IPS DF 19.7 (cell line): ENCODE measurements around the gene WBP1L.
"Not testable (repeated sequence)": the region's sequence is repeated elsewhere in the genome, so short reads cannot be mapped to it uniquely, and the experiment has no call there.

Experiments
- DNase-seq: peaks from one replicate; pipeline ENCODE4 v3.0.0-alpha.2; 2013; ENCODE audit warnings: low read depth, low spot score

Gene WBP1L

GRCh38 chr10:102811346-102811745 is 67.6 kb downstream of the WBP1L start:
- no peak for DNase-seq

- DNase-seq: no peak
These were observed 68.6 kb downstream of the WBP1L start for GRCh38 chr10:102812231-102812876.

- DNase-seq: no peak
These were observed 69.3 kb downstream of the WBP1L start for GRCh38 chr10:102813017-102813541.

GRCh38 chr10:102813734-102814452 is 70.1 kb downstream of the WBP1L start:
- DNase-seq: no peak

- DNase-seq: no peak
These were observed 70.7 kb downstream of the WBP1L start for GRCh38 chr10:102814453-102814871.

- DNase-seq: no peak
These were observed 71.3 kb downstream of the WBP1L start for GRCh38 chr10:102814873-102815661.

- no peak for DNase-seq
These were observed 72.2 kb downstream of the WBP1L start for GRCh38 chr10:102815790-102816549.

GRCh38 chr10:102817175-102817574 is 73.4 kb downstream of the WBP1L start:
- DNase-seq: no peak

GRCh38 chr10:102819054-102819453 is 75.3 kb downstream of the WBP1L start:
- DNase-seq: no peak

- not testable (repeated sequence) for DNase-seq
These were observed 76.3 kb downstream of the WBP1L start for GRCh38 chr10:102820008-102820407.

- no peak for DNase-seq
These were observed 78.5 kb downstream of the WBP1L start for GRCh38 chr10:102822222-102822621.

- no peak for DNase-seq
These were observed 80.9 kb downstream of the WBP1L start for GRCh38 chr10:102824664-102825063.

GRCh38 chr10:102826148-102826796 is 82.5 kb downstream of the WBP1L start:
- no peak for DNase-seq

GRCh38 chr10:102827597-102827975 is 83.8 kb downstream of the WBP1L start:
- no peak for DNase-seq

GRCh38 chr10:102831322-102832071 is 87.7 kb downstream of the WBP1L start:
- no peak for DNase-seq

- no peak for DNase-seq
These were observed 88.5 kb downstream of the WBP1L start for GRCh38 chr10:102832248-102832647.

- no peak for DNase-seq
These were observed 89.2 kb downstream of the WBP1L start for GRCh38 chr10:102832987-102833386.

- DNase-seq: no peak
These were observed 90.4 kb downstream of the WBP1L start for GRCh38 chr10:102834143-102834542.

GRCh38 chr10:102835007-102835482 is 91.3 kb downstream of the WBP1L start:
- peak; percentile 47 for DNase-seq

GRCh38 chr10:102837230-102837721 is 93.5 kb downstream of the WBP1L start, which contains the start of gene CYP17A1:
Gene CYP17A1, minus strand, starts transcription at chr10:102837413. Its CDS starts 52 bp downstream, at chr10:102837361.
- DNase-seq: no peak
